ENCODE data around the gene TMEM170B.

- no peak for TF ChIP-seq CTCF (IDR thresholded peaks at IDR 0.05; ENCODE audit: low read length)
- no peak for TF ChIP-seq EZH2 (IDR thresholded peaks at IDR 0.05; ENCODE audit: borderline replicate concordance, low read length)
Measured at GRCh38 chr6:11514672-11515071, 22.9 kb upstream of the TMEM170B start.

All from OCI-LY1 (cell line).